GM19397 (cell line): ENCODE data around the gene NPIPB13.
"Not testable (repeated sequence)": the region's sequence is repeated elsewhere in the genome, so short reads cannot be mapped to it uniquely, and the experiment has no call there.

ENCODE experiments used
- ATAC-seq: cut with Tn5 transposase; IDR thresholded peaks from one replicate; pipeline ENCODE4 v1.9.1; 2021; ENCODE audit warnings: mild to moderate bottlenecking, moderate library complexity; ENCODE audit not compliant: unreplicated experiment

The NPIPB13 gene

DNA sequence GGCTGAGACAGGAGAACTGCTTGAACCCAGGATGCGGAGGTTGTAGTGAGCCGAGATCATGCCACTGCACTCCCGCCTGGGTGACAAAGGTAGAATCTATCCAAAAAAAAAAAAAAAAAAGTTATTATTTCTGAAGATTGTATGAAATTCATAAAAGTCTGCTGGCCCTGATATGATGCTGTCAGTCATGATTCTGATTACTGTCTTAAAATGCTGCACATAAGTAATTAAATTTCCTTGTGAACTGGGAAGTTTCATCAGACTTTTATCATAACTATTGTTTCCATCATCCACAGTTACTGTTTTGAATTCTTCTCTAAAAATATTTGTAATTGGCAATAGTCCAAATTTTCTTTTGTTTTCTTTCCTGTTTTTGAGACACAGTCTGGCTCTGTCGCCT, at the start of gene NPIPB13:
TSS of gene NPIPB13 (minus strand) at position 101 of the 400 bp plus-strand sequence. CDS start 2,906 bp downstream, outside the sequence.
- ATAC-seq: not testable (repeated sequence)

DNA sequence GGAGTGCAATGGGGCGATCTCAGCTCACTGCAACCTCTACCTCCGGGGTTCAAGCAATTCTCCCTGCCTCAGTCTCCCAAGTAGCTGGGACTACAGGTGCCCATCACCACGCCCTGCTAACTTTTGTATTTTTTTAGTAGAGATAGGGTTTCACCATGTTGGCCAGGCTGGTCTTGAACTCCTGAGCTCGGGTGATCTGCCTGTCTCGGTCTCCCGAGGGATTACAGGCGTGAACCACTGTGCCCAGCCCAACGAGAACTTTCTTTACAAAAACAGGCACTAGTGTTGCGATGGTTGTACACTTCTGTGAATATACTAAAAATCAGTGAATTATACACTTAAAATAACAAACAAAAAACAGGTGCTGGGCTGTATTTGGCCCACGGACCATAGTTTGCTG, 34.1 kb upstream of the NPIPB13 start:
- ATAC-seq: not testable (repeated sequence)

DNA sequence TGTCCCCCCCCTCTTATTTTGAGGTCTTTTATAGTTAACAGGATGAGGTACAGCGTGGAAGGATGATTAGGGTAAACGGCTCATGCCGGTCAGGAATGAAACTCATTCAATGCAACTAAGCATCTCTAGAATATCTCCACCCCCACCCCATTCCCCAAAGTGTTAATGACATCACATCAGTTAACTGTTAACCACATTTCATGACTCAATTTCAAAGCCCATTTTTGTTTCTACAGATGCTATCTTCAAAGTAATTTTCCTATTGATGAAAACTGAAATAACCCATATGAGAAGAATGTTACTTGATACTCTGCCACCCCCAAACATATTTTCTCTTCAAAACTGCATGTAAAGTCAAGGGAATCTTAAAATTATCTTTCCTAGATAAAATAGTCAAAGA, 30.2 kb upstream of the NPIPB13 start:
- ATAC-seq: not testable (repeated sequence)

DNA sequence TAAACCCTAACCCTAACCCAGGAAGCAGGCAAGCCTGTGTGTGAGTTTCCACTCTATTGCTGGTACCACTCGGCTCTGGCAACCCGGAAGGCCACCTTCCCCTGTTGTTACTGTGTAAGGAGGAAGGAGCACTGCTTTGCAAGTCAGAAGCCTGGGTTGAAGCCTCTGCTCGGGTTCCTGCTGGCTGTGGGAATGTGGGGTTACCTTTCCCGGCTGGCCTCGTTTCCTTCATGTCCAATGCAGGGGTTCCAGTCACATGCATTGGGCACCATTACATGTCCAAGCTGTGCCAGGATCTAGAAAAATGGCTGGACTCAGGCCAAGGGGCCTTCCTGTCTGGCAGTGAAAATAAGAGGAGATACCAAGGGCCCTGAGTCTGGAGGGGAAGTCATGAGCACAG, 31.2 kb downstream of the NPIPB13 start:
- not testable (repeated sequence) for ATAC-seq

DNA sequence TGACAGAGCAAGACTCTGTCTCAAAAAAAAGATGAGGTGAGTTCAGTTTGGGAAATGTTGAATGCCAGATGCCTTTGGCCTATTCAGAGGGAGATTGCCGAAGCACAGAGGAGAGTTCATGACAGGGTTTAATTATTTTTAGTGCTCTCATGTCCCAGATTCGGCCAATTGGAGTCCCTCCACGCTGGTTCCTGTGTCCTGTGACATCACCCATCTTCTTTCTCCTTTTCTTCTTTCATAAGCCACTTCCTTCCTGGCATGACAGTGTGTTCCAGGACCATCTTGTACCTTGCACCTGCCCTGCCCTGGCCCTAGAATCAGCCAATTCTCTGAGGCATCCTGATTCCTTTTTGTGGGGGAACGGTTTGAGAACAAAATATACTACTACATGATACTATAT, 36.9 kb downstream of the NPIPB13 start:
- not testable (repeated sequence) for ATAC-seq

DNA sequence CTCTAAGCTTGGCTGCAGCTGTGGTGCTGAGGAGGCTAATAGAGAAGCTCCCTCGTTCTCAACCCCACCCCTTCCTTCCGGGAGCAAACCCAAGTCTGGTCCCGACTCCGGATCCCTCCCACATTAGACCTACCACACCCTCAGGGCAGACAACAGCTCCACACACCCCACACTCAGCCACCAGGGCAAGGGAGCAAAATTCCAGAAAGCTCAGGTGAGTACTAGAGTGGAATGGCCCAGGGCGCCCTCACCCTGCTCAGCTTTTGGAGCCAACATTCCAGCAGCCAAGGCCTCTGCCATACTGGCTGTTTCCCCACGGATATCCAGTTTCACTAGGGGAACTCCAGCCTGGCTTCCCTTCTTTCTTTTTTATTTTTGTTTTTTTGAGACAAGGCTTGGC, 39.2 kb downstream of the NPIPB13 start:
- not testable (repeated sequence) for ATAC-seq

DNA sequence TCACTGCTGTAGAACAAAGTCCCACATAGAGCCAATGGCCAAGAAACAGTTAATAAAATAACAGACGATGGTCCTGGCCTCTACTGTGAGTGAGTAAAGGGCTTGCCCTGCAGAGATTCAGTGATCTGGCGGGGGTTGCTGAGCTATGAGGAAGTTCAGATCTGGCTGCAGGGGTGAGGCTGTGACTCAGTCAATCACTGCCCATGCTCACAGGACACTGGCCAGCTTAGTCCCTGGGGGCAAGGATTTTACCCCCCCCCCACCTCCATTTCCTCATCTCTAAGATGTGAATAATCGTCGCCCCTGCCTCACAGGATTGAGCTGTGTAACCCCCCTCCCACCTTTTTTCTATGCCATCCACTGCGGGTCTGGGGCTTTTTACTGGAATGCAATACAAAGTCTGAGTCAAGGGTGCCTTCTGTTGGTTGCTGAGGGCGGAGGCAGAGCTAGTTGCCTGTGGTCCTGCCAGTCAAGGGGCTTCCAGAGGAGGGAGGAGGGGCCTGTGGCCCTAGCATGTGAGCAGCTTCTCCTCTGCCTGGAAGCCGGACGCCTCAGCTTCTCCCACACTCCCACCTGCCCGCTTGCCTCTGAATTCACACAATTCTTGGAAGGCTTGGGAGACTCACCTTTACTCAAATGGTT, 41.1 kb downstream of the NPIPB13 start:
- ATAC-seq: not testable (repeated sequence)

DNA sequence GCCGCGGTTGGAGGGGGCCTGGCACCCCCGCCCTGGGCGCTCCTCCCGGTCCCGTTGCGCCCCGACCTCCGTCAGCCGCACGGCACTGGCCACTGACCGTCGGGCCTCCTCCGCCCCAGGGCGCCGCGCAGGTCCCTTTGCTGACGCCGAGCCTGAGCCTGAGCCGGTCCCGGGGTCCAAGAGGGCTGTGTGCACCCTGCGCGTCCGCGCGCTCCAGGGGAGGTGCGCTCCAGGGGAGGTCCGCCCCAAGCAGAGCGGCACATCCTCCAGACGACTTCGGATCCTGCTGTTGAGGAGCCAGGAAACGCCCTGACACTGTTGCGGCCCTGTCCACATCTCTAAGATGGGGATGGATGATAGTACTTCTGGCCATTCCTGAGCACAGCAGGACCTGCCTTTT, 42.0 kb downstream of the NPIPB13 start:
- not testable (repeated sequence) for ATAC-seq

DNA sequence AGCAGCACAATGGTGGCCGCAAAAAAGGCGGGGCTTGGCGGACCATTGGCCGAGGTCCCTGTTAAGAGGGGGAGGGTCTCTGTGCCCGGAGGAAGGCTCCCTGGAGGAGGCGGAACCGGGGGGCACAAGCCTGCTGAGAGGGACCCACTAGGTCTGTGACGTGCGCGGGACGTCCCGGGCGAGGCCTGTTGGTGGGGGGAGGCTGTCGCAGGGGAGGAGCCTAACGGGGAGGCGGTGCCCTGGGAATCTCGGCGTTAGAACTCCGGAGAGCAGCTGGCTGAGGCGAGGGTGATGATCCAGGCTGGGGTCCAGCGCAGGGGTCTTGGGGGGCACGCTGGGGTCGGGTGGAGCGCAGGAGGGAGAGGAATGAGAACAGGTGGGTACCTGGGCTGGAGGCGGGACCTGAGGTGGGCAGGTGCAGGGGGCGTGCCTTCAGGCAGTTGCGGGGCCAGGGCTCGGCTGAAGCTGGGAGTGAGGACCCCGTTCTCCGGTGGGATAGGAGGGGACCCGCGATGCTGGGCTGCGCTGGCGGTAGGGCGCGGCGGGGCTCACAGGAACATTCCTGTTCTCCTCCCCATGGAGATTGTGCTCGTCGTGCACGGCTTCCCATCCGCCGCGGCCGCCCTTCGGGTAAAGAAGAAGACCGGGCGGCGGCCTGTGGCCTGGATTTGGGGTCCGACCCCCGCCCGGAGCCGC, 42.6 kb downstream of the NPIPB13 start:
- ATAC-seq: not testable (repeated sequence)

DNA sequence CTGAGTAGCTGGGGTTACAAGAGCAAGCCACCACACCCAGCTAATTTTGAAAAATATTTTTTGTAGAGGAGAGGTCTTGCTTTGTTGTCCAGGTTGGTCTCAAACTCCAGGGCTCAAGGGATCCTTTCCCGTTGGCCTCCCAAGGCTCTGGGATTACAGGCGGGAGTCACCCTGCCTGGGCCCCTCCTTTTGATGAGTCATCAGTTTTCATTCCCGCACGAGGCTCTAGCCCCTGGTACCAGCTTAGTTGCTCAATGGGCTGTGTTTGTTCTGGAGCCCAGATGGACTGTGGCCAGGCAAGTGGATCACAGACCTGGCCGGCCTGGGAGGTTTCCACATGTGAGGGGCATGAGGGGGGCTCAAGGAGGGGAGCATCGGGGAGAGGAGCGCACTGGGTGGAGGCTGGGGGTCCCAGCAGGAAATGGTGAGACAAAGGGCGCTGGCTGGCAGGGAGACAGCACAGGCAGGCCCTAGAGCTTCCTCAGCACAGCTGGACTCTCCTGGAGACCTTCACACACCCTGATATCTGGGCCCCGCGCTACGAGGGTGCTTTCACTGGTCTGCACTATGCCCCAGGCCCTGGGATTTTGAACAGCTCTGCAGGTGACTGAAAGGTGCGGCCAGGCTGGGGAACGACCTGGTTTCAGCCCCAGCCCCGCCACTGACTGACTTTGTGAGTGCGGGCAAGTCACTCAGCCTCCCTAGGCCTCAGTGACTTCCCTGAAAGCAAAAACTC, 48.5 kb downstream of the NPIPB13 start:
- not testable (repeated sequence) for ATAC-seq

DNA sequence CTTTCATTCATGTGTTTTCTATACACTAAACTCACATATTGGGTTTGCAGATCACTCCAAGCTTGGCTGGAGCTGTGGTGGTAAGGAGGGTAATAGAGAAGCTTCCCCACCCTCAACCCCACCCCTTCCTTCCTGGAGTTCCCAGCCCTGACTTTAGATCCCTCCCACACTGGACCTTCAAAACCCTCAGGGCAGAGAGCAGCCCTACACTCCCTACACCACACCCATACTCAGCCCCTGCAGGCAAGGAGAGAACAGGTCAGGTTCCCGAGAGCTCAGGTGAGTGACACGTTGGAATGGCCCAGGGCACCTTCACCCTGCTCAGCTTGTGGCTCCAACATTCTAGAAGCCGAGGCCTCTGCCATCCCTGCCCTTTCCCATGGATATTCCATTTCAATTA, 49.2 kb downstream of the NPIPB13 start, which contains the start of gene SULT1A3:
TSS of gene SULT1A3 (plus strand) at position 207 of the 400 bp plus-strand sequence. CDS start 1,474 bp downstream, outside the sequence.
- ATAC-seq: not testable (repeated sequence)
